Loucy (cell line): ENCODE results near the gene ZDHHC18.
"Not testable (repeated sequence)": the region's sequence is repeated elsewhere in the genome, so short reads cannot be mapped to it uniquely, and the experiment has no call there.

Experiments
- H2AFZ ChIP-seq: fragments of 200-600 bp; sonication (generic); 2 replicates; pipeline ENCODE4 v1.6.0; 2016; ENCODE audit warnings: antibody characterized with exemption, mild to moderate bottlenecking, low read length, moderate library complexity
- H3F3A ChIP-seq: fragments of 200-600 bp; 2 replicates; pipeline ENCODE4 v1.6.0; 2016; ENCODE audit warnings: antibody characterized with exemption, low read depth, mild to moderate bottlenecking
- H3K27me3 ChIP-seq: fragments of 200-600 bp; sonication (generic); 2 replicates; pipeline ENCODE4 v1.6.1; 2014; ENCODE audit warnings: low read length, mild to moderate bottlenecking; ENCODE audit not compliant: insufficient read depth, poor library complexity, severe bottlenecking
- H3K36me3 ChIP-seq: fragments of 200-600 bp; sonication (generic); 2 replicates; pipeline ENCODE4 v1.6.1; 2016; ENCODE audit warnings: low read length; ENCODE audit not compliant: insufficient read depth
- H3K4me1 ChIP-seq: fragments of 200-600 bp; sonication (generic); 2 replicates; pipeline ENCODE4 v1.5.1; 2014; ENCODE audit warnings: low read length, mild to moderate bottlenecking; ENCODE audit not compliant: insufficient read depth, poor library complexity, severe bottlenecking
- H3K4me2 ChIP-seq: fragments of 200-600 bp; sonication (generic); 2 replicates; pipeline ENCODE4 v1.6.0; 2014; ENCODE audit warnings: antibody characterized with exemption, low read length, low read depth, mild to moderate bottlenecking; ENCODE audit not compliant: poor library complexity, severe bottlenecking
- H3K4me3 ChIP-seq: fragments of 200-600 bp; sonication (generic); 2 replicates; pipeline ENCODE4 v1.5.1; 2014; ENCODE audit warnings: low read length, mild to moderate bottlenecking, mixed read lengths; ENCODE audit not compliant: poor library complexity, severe bottlenecking
- H3K79me2 ChIP-seq: fragments of 200-600 bp; sonication (generic); 2 replicates; pipeline ENCODE4 v1.6.1; 2014; ENCODE audit warnings: low read length; ENCODE audit not compliant: insufficient read depth
- H3K9ac ChIP-seq: fragments of 200-600 bp; sonication (generic); 2 replicates; pipeline ENCODE4 v1.6.0; 2014; ENCODE audit warnings: mild to moderate bottlenecking, low read depth, low read length, moderate library complexity; ENCODE audit not compliant: poor library complexity, severe bottlenecking
- H3K9me2 ChIP-seq: fragments of 200-600 bp; sonication (generic); replicated peaks from 2 replicates; pipeline ENCODE4 v1.6.1; 2016; ENCODE audit warnings: low read depth, low read length, mixed read lengths
- H3K9me3 ChIP-seq: fragments of 200-600 bp; sonication (generic); 2 replicates; pipeline ENCODE4 v1.6.1; 2014; ENCODE audit warnings: mild to moderate bottlenecking, antibody characterized with exemption, low read length, low read depth; ENCODE audit not compliant: insufficient read depth
- H4K20me1 ChIP-seq: fragments of 200-600 bp; sonication (generic); 2 replicates; pipeline ENCODE4 v1.6.0; 2014; ENCODE audit warnings: antibody characterized with exemption, low read length, mild to moderate bottlenecking; ENCODE audit not compliant: insufficient read depth, poor library complexity, severe bottlenecking
- EZH2phosphoT487 ChIP-seq: fragments of 200-600 bp; IDR thresholded peaks from 2 replicates; pipeline ENCODE4 v1.6.1; 2018; ENCODE audit warnings: antibody characterized with exemption, mild to moderate bottlenecking, moderate library complexity, borderline replicate concordance
- TF ChIP-seq, protein P1 (sequence below): fragments of 200-600 bp; sonication (generic); conservative IDR thresholded peaks from 2 replicates; pipeline ENCODE4 v1.5.1; 2014; ENCODE audit warnings: mild to moderate bottlenecking, antibody characterized with exemption, low read length

The ZDHHC18 gene

DNA sequence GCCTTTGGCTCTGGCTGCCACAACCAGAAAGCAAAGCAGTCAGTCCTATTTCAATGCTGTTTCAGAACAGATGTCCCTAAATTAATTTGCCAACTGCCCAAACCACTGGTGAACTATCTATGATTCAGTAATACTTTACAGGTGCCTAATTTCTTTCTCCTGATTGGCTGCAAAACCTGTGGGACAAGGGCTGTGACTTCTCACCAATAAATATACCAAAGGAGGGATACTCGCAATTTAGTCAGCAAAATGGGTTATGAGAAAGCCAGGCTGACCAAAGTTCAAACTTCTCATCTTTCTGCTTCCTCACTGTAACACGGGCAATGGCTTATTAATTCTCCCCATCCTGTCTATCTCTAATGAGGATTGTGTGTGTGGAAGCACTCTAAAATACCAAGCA is 50.8 kb downstream of the ZDHHC18 start:
- no peaks in the 10 kb centered on the region for H3K79me2 ChIP-seq
- no peaks in the 10 kb centered on the region for H3F3A ChIP-seq
- no peak overlapping the region for H3K4me3 ChIP-seq
- no peaks in the 10 kb centered on the region for H3K9me3 ChIP-seq
- no peaks in the 10 kb centered on the region for H3K9me2 ChIP-seq
- no peaks in the 10 kb centered on the region for H3K4me1 ChIP-seq
- no peak overlapping the region for H3K9ac ChIP-seq
- H3K36me3 ChIP-seq: peaks cover 30% of the 10 kb centered on the region; the same call in 1 of the 2 replicates
- H2AFZ ChIP-seq: no peak overlapping the region
- H3K4me2 ChIP-seq: no peak overlapping the region
- no peak for TF ChIP-seq EZH2phosphoT487
- TF ChIP-seq, protein P1, sequence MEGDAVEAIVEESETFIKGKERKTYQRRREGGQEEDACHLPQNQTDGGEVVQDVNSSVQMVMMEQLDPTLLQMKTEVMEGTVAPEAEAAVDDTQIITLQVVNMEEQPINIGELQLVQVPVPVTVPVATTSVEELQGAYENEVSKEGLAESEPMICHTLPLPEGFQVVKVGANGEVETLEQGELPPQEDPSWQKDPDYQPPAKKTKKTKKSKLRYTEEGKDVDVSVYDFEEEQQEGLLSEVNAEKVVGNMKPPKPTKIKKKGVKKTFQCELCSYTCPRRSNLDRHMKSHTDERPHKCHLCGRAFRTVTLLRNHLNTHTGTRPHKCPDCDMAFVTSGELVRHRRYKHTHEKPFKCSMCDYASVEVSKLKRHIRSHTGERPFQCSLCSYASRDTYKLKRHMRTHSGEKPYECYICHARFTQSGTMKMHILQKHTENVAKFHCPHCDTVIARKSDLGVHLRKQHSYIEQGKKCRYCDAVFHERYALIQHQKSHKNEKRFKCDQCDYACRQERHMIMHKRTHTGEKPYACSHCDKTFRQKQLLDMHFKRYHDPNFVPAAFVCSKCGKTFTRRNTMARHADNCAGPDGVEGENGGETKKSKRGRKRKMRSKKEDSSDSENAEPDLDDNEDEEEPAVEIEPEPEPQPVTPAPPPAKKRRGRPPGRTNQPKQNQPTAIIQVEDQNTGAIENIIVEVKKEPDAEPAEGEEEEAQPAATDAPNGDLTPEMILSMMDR: no peak
- H4K20me1 ChIP-seq: no peaks in the 10 kb centered on the region
- no peaks in the 10 kb centered on the region for H3K27me3 ChIP-seq

- Histone ChIP-seq H4K20me1 (no peaks in the 10 kb centered on the region), H3K79me2 (no peaks in the 10 kb centered on the region), H3K4me1 (no peaks in the 10 kb centered on the region), H2AFZ (no peak overlapping the region), H3K36me3 (peaks cover 54% of the 10 kb centered on the region; the same call in 1 of the 2 replicates), H3F3A (no peaks in the 10 kb centered on the region), H3K4me2 (no peak overlapping the region), H3K9ac (no peak overlapping the region), H3K27me3 (no peaks in the 10 kb centered on the region), H3K9me3 (no peaks in the 10 kb centered on the region), H3K9me2 (no peaks in the 10 kb centered on the region), H3K4me3 (no peak overlapping the region)
- no peak for TF ChIP-seq EZH2phosphoT487
- TF ChIP-seq, protein P1: no peak
Measured at GRCh38 chr1:26879793-26880192, 53.3 kb downstream of the ZDHHC18 start.

DNA sequence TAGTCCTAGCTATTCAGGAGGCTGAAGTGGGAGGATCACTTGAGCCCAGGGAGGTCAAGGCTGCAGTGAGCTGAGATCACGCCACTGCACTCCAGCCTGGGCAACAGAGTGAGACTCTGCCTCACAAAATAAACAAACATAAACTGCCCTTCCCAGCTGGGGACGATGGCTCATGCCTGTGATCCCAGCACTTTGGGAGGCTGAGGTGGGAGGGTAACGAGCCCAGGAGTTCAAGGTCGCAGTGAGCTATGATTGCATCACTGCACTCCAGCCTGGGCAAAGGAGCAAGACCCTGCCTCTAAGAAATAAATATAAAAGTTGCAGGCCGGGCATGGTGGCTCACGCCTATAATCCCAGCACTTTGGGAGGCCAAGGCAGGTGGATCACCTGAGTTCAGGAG is 55.1 kb downstream of the ZDHHC18 start:
- not testable (repeated sequence) for H2AFZ ChIP-seq, H3K79me2 ChIP-seq, H3F3A ChIP-seq, H3K4me2 ChIP-seq, H3K27me3 ChIP-seq, H3K9ac ChIP-seq, H3K9me3 ChIP-seq, H3K9me2 ChIP-seq, H4K20me1 ChIP-seq, H3K4me1 ChIP-seq, H3K4me3 ChIP-seq
- peaks cover 67% of the 10 kb centered on the region; the same call in 1 of the 2 replicates for H3K36me3 ChIP-seq

DNA sequence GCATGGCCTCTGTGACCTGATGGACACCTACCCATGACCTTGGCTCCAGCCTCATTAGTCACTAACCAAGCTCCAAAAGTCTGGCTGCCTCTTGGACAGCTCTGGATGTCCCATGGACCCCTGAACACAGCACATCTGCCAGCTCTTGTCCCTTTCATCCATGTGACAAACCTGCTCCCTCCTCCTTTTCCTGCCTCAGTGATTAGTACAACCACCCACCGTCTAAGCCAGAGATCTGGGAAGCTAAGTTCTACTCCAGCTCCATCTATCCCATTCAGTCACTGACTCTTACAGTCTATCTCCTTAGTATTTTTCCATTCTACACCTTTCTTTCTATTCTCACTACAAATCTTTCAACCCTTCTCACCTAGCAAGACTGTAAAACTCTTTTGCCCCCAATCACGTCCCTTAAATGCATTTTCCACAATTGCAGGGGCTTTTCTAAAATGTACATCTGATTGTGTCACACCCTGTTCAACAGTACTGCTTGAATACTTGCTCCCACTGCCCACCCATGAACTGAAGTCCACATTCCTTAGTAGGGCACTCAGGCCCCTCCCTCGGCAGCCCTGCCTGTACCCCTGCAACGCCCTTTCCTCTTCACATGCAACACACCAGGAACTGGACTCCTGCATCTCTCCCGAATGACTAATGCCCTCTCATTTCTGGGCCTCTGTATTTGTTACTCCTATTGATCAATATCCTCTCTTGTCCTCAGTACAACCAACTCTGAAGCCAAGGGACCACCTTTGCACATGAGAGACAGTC is 56.4 kb downstream of the ZDHHC18 start:
- Histone ChIP-seq H3K9me2 (no peaks in the 10 kb centered on the region), H4K20me1 (no peaks in the 10 kb centered on the region), H3K9me3 (no peaks in the 10 kb centered on the region), H3K27me3 (no peaks in the 10 kb centered on the region), H3K36me3 (peaks cover 63% of the 10 kb centered on the region; the same call in 1 of the 2 replicates), H3K79me2 (no peaks in the 10 kb centered on the region), H3K9ac (no peak overlapping the region), H3K4me3 (no peak overlapping the region), H2AFZ (no peak overlapping the region), H3F3A (no peaks in the 10 kb centered on the region), H3K4me1 (no peaks in the 10 kb centered on the region), H3K4me2 (no peak overlapping the region)
- TF ChIP-seq, protein P1: no peak
- no peak for TF ChIP-seq EZH2phosphoT487
